ENCODE measurements around the gene PLCB3. TPM values are rescaled to one million over a fixed set of nuclear protein-coding genes. Genes with fewer than 3 reads are reported as not detected.
A peak's percentile ranks its signal among the peaks of the same experiment; 100 is the strongest.

PLCB3 gene
- total and polyA plus RNA-seq, 2 experiments from 2014 or later = 19.0 to 23.5 TPM

GRCh38 chr11:64234647-64235379 is 16.5 kb upstream of the PLCB3 start:
- WGBS (ENCODE audit: low lambda C conversion rate, missing lambda C conversion rate) = 7% methylated on average over 28 of the region's 80 CpGs

GRCh38 chr11:64235437-64236161 is 15.7 kb upstream of the PLCB3 start:
- 92% methylated on average over 11 of the region's 12 CpGs for WGBS (ENCODE audit: low lambda C conversion rate, missing lambda C conversion rate)
- Histone ChIP-seq H3K36me3 (replicated peaks; ENCODE audit: insufficient read depth, low read depth) (no peaks in the 10 kb centered on the region), H3K4me2 (peak overlapping the region; percentile 97), H2AFZ (no peak overlapping the region), H4K20me1 (ENCODE audit: insufficient read depth, poor library complexity, severe bottlenecking) (peaks cover 10% of the 10 kb centered on the region), H3K4me1 (ENCODE audit: insufficient read depth) (peaks cover 14% of the 10 kb centered on the region), H3K4me3 (peak overlapping the region; percentile 87), H3K9me3 (ENCODE audit: low read depth) (no peaks in the 10 kb centered on the region), H3K27me3 (no peaks in the 10 kb centered on the region), H3K79me2 (peaks cover 24% of the 10 kb centered on the region), H3K9me2 (replicated peaks; ENCODE audit: insufficient read depth) (no peaks in the 10 kb centered on the region), H3K27ac (no peak overlapping the region)
- DNase-seq (ENCODE audit: low spot score) = no peak
- TF ChIP-seq EZH2 (IDR thresholded peaks at IDR 0.05; ENCODE audit: borderline replicate concordance) (no peak), CTCF (IDR thresholded peaks at IDR 0.05; ENCODE audit: poor library complexity) (no peak), EZH2phosphoT487 (IDR thresholded peaks at IDR 0.05; ENCODE audit: low read depth, severe bottlenecking, unreplicated experiment) (no peak)

More at GRCh38 chr11:64234647-64235379, 16.5 kb upstream of the PLCB3 start:
- peaks cover 8% of the 10 kb centered on the region for H3K4me1 ChIP-seq (ENCODE audit: insufficient read depth)
- H3K36me3 ChIP-seq (replicated peaks; ENCODE audit: insufficient read depth, low read depth) = no peaks in the 10 kb centered on the region
- H3K9me2 ChIP-seq (replicated peaks; ENCODE audit: insufficient read depth) = no peaks in the 10 kb centered on the region
- peak overlapping the region; percentile 87 for H3K4me3 ChIP-seq
- peak overlapping the region; percentile 97 for H3K4me2 ChIP-seq
- peak; percentile 82 for DNase-seq (ENCODE audit: low spot score)
- H3K27ac ChIP-seq = peak overlapping the region; percentile 76
- peaks cover 24% of the 10 kb centered on the region for H3K79me2 ChIP-seq
- H4K20me1 ChIP-seq (ENCODE audit: insufficient read depth, poor library complexity, severe bottlenecking) = peaks cover 10% of the 10 kb centered on the region
- H3K27me3 ChIP-seq = no peaks in the 10 kb centered on the region
- no peaks in the 10 kb centered on the region for H3K9me3 ChIP-seq (ENCODE audit: low read depth)
- no peak overlapping the region for H2AFZ ChIP-seq
- TF ChIP-seq EZH2 (IDR thresholded peaks at IDR 0.05; ENCODE audit: borderline replicate concordance) = no peak
- TF ChIP-seq CTCF (IDR thresholded peaks at IDR 0.05; ENCODE audit: poor library complexity) = no peak
- TF ChIP-seq EZH2phosphoT487 (IDR thresholded peaks at IDR 0.05; ENCODE audit: low read depth, severe bottlenecking, unreplicated experiment) = no peak

GRCh38 chr11:64237484-64237951 is 13.8 kb upstream of the PLCB3 start:
- Histone ChIP-seq H3K79me2 (peaks cover 21% of the 10 kb centered on the region), H3K9me2 (replicated peaks; ENCODE audit: insufficient read depth) (no peaks in the 10 kb centered on the region), H3K4me2 (peak overlapping the region; percentile 35), H3K27ac (peak overlapping the region; percentile 52), H2AFZ (no peak overlapping the region), H3K4me3 (no peak overlapping the region), H3K9me3 (ENCODE audit: low read depth) (no peaks in the 10 kb centered on the region), H3K36me3 (replicated peaks; ENCODE audit: insufficient read depth, low read depth) (no peaks in the 10 kb centered on the region), H3K27me3 (no peaks in the 10 kb centered on the region), H4K20me1 (ENCODE audit: insufficient read depth, poor library complexity, severe bottlenecking) (peaks cover 10% of the 10 kb centered on the region), H3K4me1 (ENCODE audit: insufficient read depth) (peaks cover 18% of the 10 kb centered on the region)
- DNase-seq (ENCODE audit: low spot score) = peak; percentile 74
- 66% methylated on average over 12 of the region's 12 CpGs for WGBS (ENCODE audit: low lambda C conversion rate, missing lambda C conversion rate)
- TF ChIP-seq EZH2phosphoT487 (IDR thresholded peaks at IDR 0.05; ENCODE audit: low read depth, severe bottlenecking, unreplicated experiment) (no peak), CTCF (IDR thresholded peaks at IDR 0.05; ENCODE audit: poor library complexity) (no peak), EZH2 (IDR thresholded peaks at IDR 0.05; ENCODE audit: borderline replicate concordance) (no peak)

All from hepatocyte (in vitro differentiated cells).